Spleen (tissue), 7 donors: ENCODE results near the gene ATF4.

ENCODE experiments used
- POLR2A ChIP-seq, 3 donors: fragments of 450-650 bp; IDR thresholded peaks; one replicate each; pipeline ENCODE4 v1.5.1; 2017; ENCODE audit warnings: antibody characterized with exemption in 3 of 3, mild to moderate bottlenecking in 1 of 3
- POLR2AphosphoS5 ChIP-seq, 3 donors: sonication (generic); formaldehyde crosslinking; IDR thresholded peaks; one replicate each; pipeline ENCODE4 v1.5.1; 2017; ENCODE audit warnings: antibody characterized with exemption in 3 of 3
- TF ChIP-seq, protein P1 (sequence below), 11 experiments: fragments of 200-600 bp in 7 of 11; fragments of 450-650 bp in 4 of 11; sonication (generic) in 4 of 11; IDR thresholded peaks in 8 of 11; conservative IDR thresholded peaks in 3 of 11; 1 replicate in 7 of 11; 2 replicates in 4 of 11; pipeline versions ENCODE4 v1.4.0 to v1.8.0; 2016 to 2021; ENCODE audit warnings: antibody characterized with exemption in 11 of 11, inconsistent platforms in 4 of 11, mild to moderate bottlenecking in 1 of 11
- donor health status: DM: no; HTN: no; CAD: no; lungs with moderate emphysema.
- donor health status: DM: no; HTN: no; CAD: no.
- donor health status: DM: no; HTN: no; CAD: no.

DNA sequence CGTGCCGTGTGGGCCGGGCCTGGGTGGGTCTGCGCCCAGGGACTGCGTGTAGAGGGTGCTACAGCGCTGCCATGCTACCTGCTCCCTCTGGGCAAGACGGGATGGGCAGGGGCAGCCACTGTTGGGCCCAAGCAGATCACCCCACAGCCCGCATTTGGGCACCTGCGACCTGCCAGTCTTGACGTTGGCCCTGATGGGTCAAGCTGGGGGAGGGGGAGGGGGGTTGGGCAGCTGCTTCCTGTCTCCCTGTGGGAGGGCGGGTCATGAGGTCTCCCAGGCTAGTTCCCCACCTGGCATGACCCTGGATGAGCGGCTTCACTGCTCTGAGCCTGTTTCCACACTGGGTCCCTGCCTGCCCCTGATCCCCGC lies 15.0 kb downstream of the ATF4 start:
- TF ChIP-seq, protein P1, sequence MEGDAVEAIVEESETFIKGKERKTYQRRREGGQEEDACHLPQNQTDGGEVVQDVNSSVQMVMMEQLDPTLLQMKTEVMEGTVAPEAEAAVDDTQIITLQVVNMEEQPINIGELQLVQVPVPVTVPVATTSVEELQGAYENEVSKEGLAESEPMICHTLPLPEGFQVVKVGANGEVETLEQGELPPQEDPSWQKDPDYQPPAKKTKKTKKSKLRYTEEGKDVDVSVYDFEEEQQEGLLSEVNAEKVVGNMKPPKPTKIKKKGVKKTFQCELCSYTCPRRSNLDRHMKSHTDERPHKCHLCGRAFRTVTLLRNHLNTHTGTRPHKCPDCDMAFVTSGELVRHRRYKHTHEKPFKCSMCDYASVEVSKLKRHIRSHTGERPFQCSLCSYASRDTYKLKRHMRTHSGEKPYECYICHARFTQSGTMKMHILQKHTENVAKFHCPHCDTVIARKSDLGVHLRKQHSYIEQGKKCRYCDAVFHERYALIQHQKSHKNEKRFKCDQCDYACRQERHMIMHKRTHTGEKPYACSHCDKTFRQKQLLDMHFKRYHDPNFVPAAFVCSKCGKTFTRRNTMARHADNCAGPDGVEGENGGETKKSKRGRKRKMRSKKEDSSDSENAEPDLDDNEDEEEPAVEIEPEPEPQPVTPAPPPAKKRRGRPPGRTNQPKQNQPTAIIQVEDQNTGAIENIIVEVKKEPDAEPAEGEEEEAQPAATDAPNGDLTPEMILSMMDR (IDR thresholded peaks at IDR 0.05 in 8 of 11, conservative IDR thresholded peaks at IDR 0.05 in 3 of 11): no peak
- TF ChIP-seq POLR2A (IDR thresholded peaks at IDR 0.05) (no peak), POLR2AphosphoS5 (IDR thresholded peaks at IDR 0.05) (no peak)
